Natural killer cell (primary cell): ENCODE data around the gene MISP. TPM values are rescaled to one million over a fixed set of nuclear protein-coding genes. Genes with fewer than 3 reads are reported as not detected.

Experiments
- ATAC-seq, 3 donors: fragments of 150-1000 bp in 2 of 3; fragments of 200-7000 bp in 1 of 3; cut with Tn5 transposase; 1 replicate in 1 of 3; 2 replicates in 2 of 3; pipeline ENCODE4 v1.10.0; 2021; ENCODE audit warnings: mild to moderate bottlenecking in 2 of 3, moderate library complexity in 2 of 3
- DNase-seq, 2 donors: peaks; one replicate each; pipeline versions ENCODE4 v3.0.0 to v3.0.0-alpha.2; 2013 to 2021; ENCODE audit warnings: mixed read lengths in 1 of 2
- H3K27ac ChIP-seq: one replicate; pipeline ENCODE4 v1.5.1; 2013; ENCODE audit warnings: mild to moderate bottlenecking, low read length
- H3K27me3 ChIP-seq: one replicate; pipeline ENCODE4 v1.6.1; 2013; ENCODE audit warnings: low read length; ENCODE audit not compliant: control insufficient read depth, insufficient read depth
- H3K36me3 ChIP-seq: one replicate; pipeline ENCODE4 v1.6.1; 2013; ENCODE audit warnings: low read length; ENCODE audit not compliant: control insufficient read depth, insufficient read depth
- H3K4me1 ChIP-seq: one replicate; pipeline ENCODE4 v1.6.1; 2013; ENCODE audit warnings: low read length; ENCODE audit not compliant: control insufficient read depth, insufficient read depth
- H3K4me3 ChIP-seq: one replicate; pipeline ENCODE4 v1.5.1; 2013; ENCODE audit warnings: low read length
- H3K9me3 ChIP-seq: one replicate; pipeline ENCODE4 v1.6.1; 2013; ENCODE audit warnings: low read length; ENCODE audit not compliant: control insufficient read depth, insufficient read depth
- H3K27ac Mint-ChIP-seq, 2 donors: one replicate each; pipeline ENCODE4 v1.8.0; 2022; ENCODE audit warnings: mild to moderate bottlenecking in 2 of 2, mixed read lengths in 2 of 2, moderate library complexity in 1 of 2
- H3K27me3 Mint-ChIP-seq, 2 donors: one replicate each; pipeline ENCODE4 v1.8.0; 2022; ENCODE audit warnings: low read depth in 2 of 2, mixed read lengths in 2 of 2
- H3K36me3 Mint-ChIP-seq: one replicate; pipeline ENCODE4 v1.8.0; 2022; ENCODE audit warnings: mixed read lengths
- H3K4me1 Mint-ChIP-seq, 2 donors: one replicate each; pipeline ENCODE4 v1.8.0; 2022; ENCODE audit warnings: mixed read lengths in 2 of 2
- H3K4me3 Mint-ChIP-seq: one replicate; pipeline ENCODE4 v1.8.0; 2022; ENCODE audit warnings: mild to moderate bottlenecking, moderate library complexity, mixed read lengths
- H3K9me3 Mint-ChIP-seq, 2 donors: one replicate each; pipeline ENCODE4 v1.8.0; 2022; ENCODE audit warnings: mixed read lengths in 2 of 2
- CTCF ChIP-seq: fragments of 200-600 bp; IDR thresholded peaks from one replicate; pipeline ENCODE4 v1.8.0; 2022; ENCODE audit warnings: antibody characterized with exemption
- WGBS: methylation state at CpG from one replicate; pipeline ENCODE4 v1.1.7; 2013; ENCODE audit warnings: missing lambda C conversion rate; ENCODE audit not compliant: insufficient coverage; 5-methylcytosine and 5-hydroxymethylcytosine counted together
- intact Hi-C: fragments of 100-400 bp; cut with micrococcal nuclease; formaldehyde crosslinking; loops from one replicate; pipeline ENCODE4 v1.14.2; 2022
- total RNA-seq, 4 donors: library from RNA; stranded (reverse); fragments of 120-200 nt in 1 of 4; gene quantifications; one replicate each; pipeline versions ENCODE4 v1.2.3 to v1.2.4, GENCODE V29; 2013 to 2022

Gene MISP
- total RNA-seq, 3 donors from 2014 or later (not counting 1 experiment from before 2014, with no cell fraction given), result not detected

DNA sequence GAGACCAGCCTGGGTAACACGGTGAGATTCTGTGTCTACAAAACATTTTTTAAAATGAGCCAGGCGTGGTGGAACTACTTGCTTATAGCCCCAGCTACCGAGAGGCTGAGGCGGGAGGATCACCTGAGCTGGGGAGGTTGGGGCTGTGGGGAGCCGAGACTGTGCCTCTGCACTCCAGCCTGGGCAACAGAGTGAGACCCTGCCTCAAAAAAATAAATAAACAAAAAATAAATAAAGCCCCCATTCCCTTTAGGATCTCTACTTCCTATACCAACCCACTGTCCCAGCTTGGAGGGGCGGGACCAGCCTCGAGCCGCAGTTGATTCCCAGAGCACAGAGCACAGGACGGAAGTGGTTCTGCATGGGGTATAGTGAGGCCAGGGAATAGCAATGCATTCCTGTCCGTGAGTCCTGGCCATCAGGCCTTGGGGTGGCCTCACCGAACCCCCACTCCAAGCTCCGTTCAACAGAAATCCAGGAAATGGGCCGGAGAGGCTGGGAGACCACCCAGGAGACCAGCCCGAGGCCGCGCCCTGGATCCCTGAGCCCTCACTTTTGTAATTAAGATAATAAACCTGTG, 41.5 kb downstream of the MISP start:
- no peak for TF ChIP-seq CTCF
- no peaks in the 10 kb centered on the region for H3K36me3 ChIP-seq
- DNase-seq (no peak), ATAC-seq (no peak)
- no peaks in the 10 kb centered on the region for H3K9me3 Mint-ChIP-seq
- no peaks in the 10 kb centered on the region for H3K27me3 Mint-ChIP-seq
- no peak overlapping the region for H3K27ac Mint-ChIP-seq
- no peak overlapping the region for H3K4me3 Mint-ChIP-seq
- H3K4me3 ChIP-seq, result no peak overlapping the region
- peaks cover 12% of the 10 kb centered on the region for H3K4me1 ChIP-seq
- H3K4me1 Mint-ChIP-seq, result peaks cover 6 to 15% of the 10 kb centered on the region in 2 donors
- H3K27me3 ChIP-seq, result no peaks in the 10 kb centered on the region
- no peaks in the 10 kb centered on the region for H3K9me3 ChIP-seq
- intact Hi-C loops, result no loop called here
- WGBS, result 94% methylated on average over 15 of the region's 16 CpGs
- H3K36me3 Mint-ChIP-seq, result no peaks in the 10 kb centered on the region
- H3K27ac ChIP-seq, result no peak overlapping the region

DNA sequence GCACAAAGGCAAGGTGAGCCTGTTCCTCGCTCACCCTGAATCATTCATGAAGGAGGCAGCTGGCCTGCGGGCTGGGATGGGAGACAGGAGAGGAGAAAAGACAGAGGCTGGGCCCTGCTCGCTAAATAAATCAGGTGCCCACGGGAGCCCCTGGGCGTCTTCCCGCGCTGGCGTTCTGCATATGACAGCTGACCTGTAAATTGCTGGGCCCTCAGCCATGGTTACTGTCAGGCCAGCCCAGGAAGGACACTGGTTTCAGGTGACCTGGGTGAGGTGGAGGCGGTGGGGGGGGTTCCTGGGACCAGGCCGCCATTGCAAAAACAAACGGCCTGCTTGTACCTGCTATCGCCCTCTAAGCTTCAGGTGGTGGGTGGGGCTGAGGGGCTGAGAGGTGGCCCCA, 42.9 kb downstream of the MISP start:
- intact Hi-C loops, result no loop called here

GRCh38 chr19:795073-795611, 44.2 kb downstream of the MISP start:
- TF ChIP-seq CTCF, result no peak
- ATAC-seq (no peak), DNase-seq (peak in 1 of 2 donors; percentile 20)

More for the DNA sequence above, 42.9 kb downstream of the MISP start:
- TF ChIP-seq CTCF, result no peak
- H3K27me3 Mint-ChIP-seq, result no peaks in the 10 kb centered on the region
- 97% methylated on average over 12 of the region's 12 CpGs for WGBS
- no peaks in the 10 kb centered on the region for H3K9me3 ChIP-seq
- H3K27me3 ChIP-seq, result no peaks in the 10 kb centered on the region
- no peak overlapping the region for H3K27ac ChIP-seq
- DNase-seq (peak in 1 of 2 donors; percentile 11), ATAC-seq (no peak)
- H3K4me3 ChIP-seq, result no peak overlapping the region
- H3K4me1 ChIP-seq, result peaks cover 20% of the 10 kb centered on the region
- no peaks in the 10 kb centered on the region for H3K36me3 ChIP-seq
- peaks cover 13 to 19% of the 10 kb centered on the region in 2 donors for H3K4me1 Mint-ChIP-seq
- H3K9me3 Mint-ChIP-seq, result no peaks in the 10 kb centered on the region
- H3K4me3 Mint-ChIP-seq, result peak overlapping the region; percentile 43
- no peak overlapping the region for H3K27ac Mint-ChIP-seq
- H3K36me3 Mint-ChIP-seq, result no peaks in the 10 kb centered on the region

More at GRCh38 chr19:795073-795611, 44.2 kb downstream of the MISP start:
- Mint-ChIP-seq H3K27ac (no peak overlapping the region), H3K36me3 (no peaks in the 10 kb centered on the region), H3K9me3 (no peaks in the 10 kb centered on the region), H3K27me3 (no peaks in the 10 kb centered on the region), H3K4me3 (no peak overlapping the region), H3K4me1 (peaks cover 26 to 27% of the 10 kb centered on the region in 2 donors)
- Histone ChIP-seq H3K27me3 (no peaks in the 10 kb centered on the region), H3K9me3 (no peaks in the 10 kb centered on the region), H3K36me3 (peaks cover 1% of the 10 kb centered on the region), H3K27ac (no peak overlapping the region), H3K4me1 (peaks cover 29% of the 10 kb centered on the region), H3K4me3 (no peak overlapping the region)
- intact Hi-C loops, result loop anchor here (5.0 kb wide), 1 partner anchor 133 kb away; the partner anchor contains the start of gene RNF126
- 97% methylated on average over 28 of the region's 28 CpGs for WGBS
